Measurements from ENCODE around the gene MEPCE. TPM values are rescaled to one million over a fixed set of nuclear protein-coding genes. Genes with fewer than 3 reads are reported as not detected.
A peak's percentile ranks its signal among the peaks of the same experiment; 100 is the strongest.

MEPCE gene
- total and polyA plus RNA-seq, 2 experiments from 2014 or later: 10.0 to 32.6 TPM

GRCh38 chr7:100456562-100456961 is 26.9 kb downstream of the MEPCE start:
- no peaks in the 10 kb centered on the region for H4K20me1 ChIP-seq (replicated peaks; ENCODE audit: insufficient read depth)
- Mint-ChIP-seq H3K36me3 (ENCODE audit: low read depth) (no peaks in the 10 kb centered on the region), H3K4me1 (peaks cover 9% of the 10 kb centered on the region), H3K27ac (peak overlapping the region; percentile 13; the same call in 1 of the 2 replicates), H3K9me3 (no peaks in the 10 kb centered on the region), H3K27me3 (ENCODE audit: insufficient read depth, low read depth, poor library complexity) (peaks cover 13% of the 10 kb centered on the region), H3K4me3 (no peak overlapping the region)
- peak overlapping the region; percentile 39; the same call in 1 of the 2 replicates for H3K4me2 ChIP-seq
- H3K9me2 ChIP-seq (ENCODE audit: insufficient read depth): no peaks in the 10 kb centered on the region
- H3K27ac ChIP-seq (ENCODE audit: low read depth): no peak overlapping the region
- DNase-seq (ENCODE audit: low spot score) (peak; percentile 70), ATAC-seq (peak; percentile 80)
- peaks cover 10% of the 10 kb centered on the region for H3K4me1 ChIP-seq (ENCODE audit: insufficient read depth)
- H2AFZ ChIP-seq: peak overlapping the region; percentile 100
- H3F3A ChIP-seq (replicated peaks; ENCODE audit: low read depth): peaks cover 3% of the 10 kb centered on the region; the same call in 1 of the 2 replicates
- no peak overlapping the region for H3K4me3 ChIP-seq
- no peaks in the 10 kb centered on the region for H3K36me3 ChIP-seq (ENCODE audit: insufficient read depth)
- no peaks in the 10 kb centered on the region for H3K79me2 ChIP-seq (replicated peaks; ENCODE audit: insufficient read depth)
- peak; percentile 60 for TF ChIP-seq CTCF (conservative IDR thresholded peaks at IDR 0.05; ENCODE audit: low read depth in 2 of 2)
- no peak for TF ChIP-seq EZH2 (IDR thresholded peaks at IDR 0.05; ENCODE audit: low read depth, unreplicated experiment)
- no peaks in the 10 kb centered on the region for H3K27me3 ChIP-seq (ENCODE audit: insufficient read depth)

GRCh38 chr7:100457033-100457432 is 27.4 kb downstream of the MEPCE start:
- Histone ChIP-seq H2AFZ (no peak overlapping the region), H3K4me2 (no peak overlapping the region), H3K27ac (ENCODE audit: low read depth) (no peak overlapping the region), H3K9me2 (ENCODE audit: insufficient read depth) (no peaks in the 10 kb centered on the region), H3K36me3 (ENCODE audit: insufficient read depth) (no peaks in the 10 kb centered on the region), H3K27me3 (ENCODE audit: insufficient read depth) (no peaks in the 10 kb centered on the region), H3K4me3 (no peak overlapping the region), H3F3A (replicated peaks; ENCODE audit: low read depth) (peaks cover 3% of the 10 kb centered on the region; the same call in 1 of the 2 replicates), H3K4me1 (ENCODE audit: insufficient read depth) (peaks cover 10% of the 10 kb centered on the region), H3K79me2 (replicated peaks; ENCODE audit: insufficient read depth) (no peaks in the 10 kb centered on the region), H4K20me1 (replicated peaks; ENCODE audit: insufficient read depth) (no peaks in the 10 kb centered on the region)
- no peak overlapping the region for H3K27ac Mint-ChIP-seq
- ATAC-seq (no peak), DNase-seq (ENCODE audit: low spot score) (no peak)
- no peak overlapping the region for H3K4me3 Mint-ChIP-seq
- peaks cover 13% of the 10 kb centered on the region for H3K27me3 Mint-ChIP-seq (ENCODE audit: insufficient read depth, low read depth, poor library complexity)
- H3K4me1 Mint-ChIP-seq: peaks cover 9% of the 10 kb centered on the region
- H3K36me3 Mint-ChIP-seq (ENCODE audit: low read depth): no peaks in the 10 kb centered on the region
- no peaks in the 10 kb centered on the region for H3K9me3 Mint-ChIP-seq
- TF ChIP-seq JUNB (IDR thresholded peaks at IDR 0.05; ENCODE audit: unreplicated experiment) (no peak), ZNF462 (CRISPR knock-in tag; IDR thresholded peaks at IDR 0.05) (no peak), CREB1 (CRISPR knock-in tag; IDR thresholded peaks at IDR 0.05; ENCODE audit: low read depth) (no peak), REST (IDR thresholded peaks at IDR 0.05; ENCODE audit: unreplicated experiment) (no peak), STAT1 (IDR thresholded peaks at IDR 0.05; ENCODE audit: unreplicated experiment) (no peak), EZH2 (IDR thresholded peaks at IDR 0.05; ENCODE audit: low read depth, unreplicated experiment) (no peak), ZNF331 (CRISPR knock-in tag; IDR thresholded peaks at IDR 0.05; ENCODE audit: low read depth) (no peak), ETS1 (IDR thresholded peaks at IDR 0.05) (no peak)

Data from GM23338 (cell line).